ENCODE results near the gene PDE4B. TPM values are rescaled to one million over a fixed set of nuclear protein-coding genes. Genes with fewer than 3 reads are reported as not detected.

The PDE4B gene
- total and polyA plus RNA-seq, 9 donors = 14.7 to 25.6 (median 16.8) TPM

- no peak for DNase-seq
- H3K4me3 ChIP-seq (ENCODE audit: low read length) = no peak overlapping the region
- H3K27ac ChIP-seq (ENCODE audit: low read length) = no peak overlapping the region
- H3K27me3 ChIP-seq (ENCODE audit: control insufficient read depth, insufficient read depth, low read length) = no peaks in the 10 kb centered on the region
- 0% methylated on average over 1 of the region's 4 CpGs for WGBS (ENCODE audit: insufficient coverage)
- H3K9me3 ChIP-seq (replicated peaks; ENCODE audit: control insufficient read depth, low read depth, low read length) = no peaks in the 10 kb centered on the region
- no peaks in the 10 kb centered on the region for H3K4me1 ChIP-seq (ENCODE audit: control insufficient read depth, insufficient read depth, low read length)
- no peaks in the 10 kb centered on the region for H3K36me3 ChIP-seq (ENCODE audit: control insufficient read depth, insufficient read depth, low read length)
Measured at GRCh38 chr1:65765631-65766030, 27.1 kb upstream of the PDE4B start.

DNA sequence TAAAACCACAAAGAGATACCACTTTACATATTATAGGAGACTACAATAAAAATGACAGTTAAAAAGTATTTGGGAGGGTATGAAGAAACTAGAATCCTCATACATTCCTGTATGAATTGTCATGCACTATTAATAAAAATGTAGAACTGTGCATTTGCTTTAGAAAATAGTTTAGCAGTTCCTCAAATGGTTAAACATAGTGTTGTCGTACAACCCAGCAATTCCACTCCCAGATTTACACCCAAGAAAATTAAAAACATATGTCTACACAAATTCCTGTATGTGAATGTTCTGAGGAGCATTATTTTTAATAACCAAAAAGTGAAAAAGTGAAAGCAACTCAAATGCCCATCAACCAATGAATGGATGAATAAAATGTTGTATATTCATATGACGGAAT lies 23.1 kb upstream of the PDE4B start:
- H3K9me3 ChIP-seq (replicated peaks; ENCODE audit: control insufficient read depth, low read depth, low read length) = no peaks in the 10 kb centered on the region
- H3K4me1 ChIP-seq (ENCODE audit: control insufficient read depth, insufficient read depth, low read length) = no peaks in the 10 kb centered on the region
- no CpG with 5 or more reads among the region's 2 CpGs for WGBS (ENCODE audit: insufficient coverage)
- H3K4me3 ChIP-seq (ENCODE audit: low read length) = no peak overlapping the region
- DNase-seq = no peak
- no peaks in the 10 kb centered on the region for H3K36me3 ChIP-seq (ENCODE audit: control insufficient read depth, insufficient read depth, low read length)
- H3K27me3 ChIP-seq (ENCODE audit: control insufficient read depth, insufficient read depth, low read length) = no peaks in the 10 kb centered on the region
- H3K27ac ChIP-seq (ENCODE audit: low read length) = no peak overlapping the region

GRCh38 chr1:65772607-65773006 lies 20.1 kb upstream of the PDE4B start:
- no peaks in the 10 kb centered on the region for H3K36me3 ChIP-seq (ENCODE audit: control insufficient read depth, insufficient read depth, low read length)
- H3K9me3 ChIP-seq (replicated peaks; ENCODE audit: control insufficient read depth, low read depth, low read length) = no peaks in the 10 kb centered on the region
- no peaks in the 10 kb centered on the region for H3K27me3 ChIP-seq (ENCODE audit: control insufficient read depth, insufficient read depth, low read length)
- no CpG with 5 or more reads among the region's 2 CpGs for WGBS (ENCODE audit: insufficient coverage)
- no peak overlapping the region for H3K27ac ChIP-seq (ENCODE audit: low read length)
- no peak for DNase-seq
- H3K4me3 ChIP-seq (ENCODE audit: low read length) = no peak overlapping the region
- no peaks in the 10 kb centered on the region for H3K4me1 ChIP-seq (ENCODE audit: control insufficient read depth, insufficient read depth, low read length)

GRCh38 chr1:65773391-65774123 lies 19.1 kb upstream of the PDE4B start:
- WGBS (ENCODE audit: insufficient coverage) = no CpG with 5 or more reads among the region's 4 CpGs
- DNase-seq = no peak
- H3K4me3 ChIP-seq (ENCODE audit: low read length) = no peak overlapping the region
- no peaks in the 10 kb centered on the region for H3K27me3 ChIP-seq (ENCODE audit: control insufficient read depth, insufficient read depth, low read length)
- no peaks in the 10 kb centered on the region for H3K4me1 ChIP-seq (ENCODE audit: control insufficient read depth, insufficient read depth, low read length)
- no peaks in the 10 kb centered on the region for H3K36me3 ChIP-seq (ENCODE audit: control insufficient read depth, insufficient read depth, low read length)
- no peaks in the 10 kb centered on the region for H3K9me3 ChIP-seq (replicated peaks; ENCODE audit: control insufficient read depth, low read depth, low read length)
- no peak overlapping the region for H3K27ac ChIP-seq (ENCODE audit: low read length)

GRCh38 chr1:65788762-65789161 lies 3.9 kb upstream of the PDE4B start:
- no peak overlapping the region for H3K27ac ChIP-seq (ENCODE audit: low read length)
- H3K4me1 ChIP-seq (ENCODE audit: control insufficient read depth, insufficient read depth, low read length) = peaks cover 6% of the 10 kb centered on the region
- peaks cover 22% of the 10 kb centered on the region for H3K27me3 ChIP-seq (ENCODE audit: control insufficient read depth, insufficient read depth, low read length)
- H3K9me3 ChIP-seq (replicated peaks; ENCODE audit: control insufficient read depth, low read depth, low read length) = no peaks in the 10 kb centered on the region
- no peak overlapping the region for H3K4me3 ChIP-seq (ENCODE audit: low read length)
- DNase-seq = no peak
- H3K36me3 ChIP-seq (ENCODE audit: control insufficient read depth, insufficient read depth, low read length) = no peaks in the 10 kb centered on the region

GRCh38 chr1:65791396-65791795 lies 1.3 kb upstream of the PDE4B start:
- Histone ChIP-seq H3K27me3 (ENCODE audit: control insufficient read depth, insufficient read depth, low read length) (peaks cover 28% of the 10 kb centered on the region), H3K9me3 (replicated peaks; ENCODE audit: control insufficient read depth, low read depth, low read length) (no peaks in the 10 kb centered on the region), H3K4me3 (ENCODE audit: low read length) (no peak overlapping the region), H3K36me3 (ENCODE audit: control insufficient read depth, insufficient read depth, low read length) (no peaks in the 10 kb centered on the region), H3K4me1 (ENCODE audit: control insufficient read depth, insufficient read depth, low read length) (peaks cover 6% of the 10 kb centered on the region), H3K27ac (ENCODE audit: low read length) (no peak overlapping the region)
- DNase-seq = peak; percentile 32
- no CpG with 5 or more reads among the region's 4 CpGs for WGBS (ENCODE audit: insufficient coverage)

DNA sequence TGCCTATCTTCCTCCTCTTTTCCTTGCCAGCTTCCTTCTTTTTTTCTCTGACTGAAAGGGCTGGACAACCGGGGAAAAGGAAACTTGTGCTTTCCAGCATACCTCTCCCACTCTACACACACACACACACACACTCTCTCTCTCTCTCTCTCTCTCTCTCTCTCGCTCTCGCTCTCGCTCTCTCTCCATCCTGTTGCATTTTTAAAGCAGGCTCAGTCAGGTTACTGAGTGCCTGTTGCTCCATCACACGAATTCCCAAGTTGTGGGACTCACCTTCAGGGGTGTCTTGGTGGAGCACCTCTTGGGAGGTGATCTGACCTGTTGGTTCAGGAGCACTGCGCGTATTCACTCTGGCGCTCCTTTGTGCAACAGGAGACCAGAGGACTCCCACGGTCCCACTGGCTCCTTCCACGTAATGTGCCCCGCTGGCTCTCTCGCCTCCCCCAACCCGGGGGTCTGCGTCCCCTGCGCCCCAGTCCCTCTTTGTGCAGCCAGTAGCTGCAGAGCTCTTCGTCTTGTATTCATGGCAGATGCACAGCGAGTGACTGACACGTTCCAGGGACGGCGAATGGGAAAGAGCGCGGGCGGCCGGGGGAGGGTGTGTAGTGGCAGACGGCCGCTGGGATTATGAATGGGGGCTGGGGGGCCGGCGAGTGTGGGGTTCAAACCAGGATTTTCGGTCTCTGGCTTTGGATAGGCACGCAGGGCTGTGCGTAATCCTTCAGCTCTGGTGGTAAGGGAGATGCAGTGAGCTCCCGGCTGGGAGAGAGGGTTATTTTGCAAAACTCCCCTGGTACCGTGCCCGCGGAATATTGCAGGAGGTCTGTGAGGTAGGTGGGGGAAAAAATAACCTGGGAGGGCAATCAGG lies 660 bp upstream of the PDE4B start:
- Histone ChIP-seq H3K4me3 (ENCODE audit: low read length) (peak overlapping the region; percentile 28), H3K27ac (ENCODE audit: low read length) (no peak overlapping the region), H3K9me3 (replicated peaks; ENCODE audit: control insufficient read depth, low read depth, low read length) (no peaks in the 10 kb centered on the region), H3K27me3 (ENCODE audit: control insufficient read depth, insufficient read depth, low read length) (peaks cover 28% of the 10 kb centered on the region), H3K4me1 (ENCODE audit: control insufficient read depth, insufficient read depth, low read length) (peaks cover 6% of the 10 kb centered on the region), H3K36me3 (ENCODE audit: control insufficient read depth, insufficient read depth, low read length) (no peaks in the 10 kb centered on the region)
- whole genome bisulfite sequencing (ENCODE audit: insufficient coverage) = 2% methylated on average over 27 of the region's 35 CpGs
- DNase-seq = no peak

DNA sequence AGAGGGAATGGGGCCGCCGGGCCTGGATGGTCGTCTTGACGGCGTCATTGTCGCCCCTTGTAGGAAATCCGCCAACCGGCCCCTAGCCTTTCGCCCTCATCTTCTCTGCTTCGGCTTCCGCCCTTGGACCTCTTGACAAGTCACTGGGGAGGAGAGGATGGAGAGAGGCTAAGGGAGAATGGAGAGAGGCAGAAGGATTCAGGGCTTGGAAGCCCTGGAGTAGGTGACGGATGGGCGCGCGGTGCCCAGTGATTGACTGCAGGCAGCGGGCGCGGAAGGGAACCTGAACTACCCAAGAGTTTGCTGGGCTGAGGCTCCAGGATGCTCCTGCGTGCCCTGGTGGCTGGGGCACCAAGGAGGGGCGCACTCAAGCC lies 651 bp downstream of the PDE4B start:
- peak overlapping the region; percentile 11 for H3K4me3 ChIP-seq (ENCODE audit: low read length)
- H3K9me3 ChIP-seq (replicated peaks; ENCODE audit: control insufficient read depth, low read depth, low read length) = no peaks in the 10 kb centered on the region
- no peak overlapping the region for H3K27ac ChIP-seq (ENCODE audit: low read length)
- DNase-seq = no peak
- no peaks in the 10 kb centered on the region for H3K36me3 ChIP-seq (ENCODE audit: control insufficient read depth, insufficient read depth, low read length)
- 3% methylated on average over 13 of the region's 20 CpGs for WGBS (ENCODE audit: insufficient coverage)
- H3K27me3 ChIP-seq (ENCODE audit: control insufficient read depth, insufficient read depth, low read length) = peaks cover 28% of the 10 kb centered on the region
- H3K4me1 ChIP-seq (ENCODE audit: control insufficient read depth, insufficient read depth, low read length) = peaks cover 6% of the 10 kb centered on the region

- no peaks in the 10 kb centered on the region for H3K9me3 ChIP-seq (replicated peaks; ENCODE audit: control insufficient read depth, low read depth, low read length)
- no peaks in the 10 kb centered on the region for H3K36me3 ChIP-seq (ENCODE audit: control insufficient read depth, insufficient read depth, low read length)
- H3K4me3 ChIP-seq (ENCODE audit: low read length) = no peak overlapping the region
- H3K4me1 ChIP-seq (ENCODE audit: control insufficient read depth, insufficient read depth, low read length) = peaks cover 6% of the 10 kb centered on the region
- H3K27ac ChIP-seq (ENCODE audit: low read length) = no peak overlapping the region
- 86% methylated on average over 1 of the region's 2 CpGs for WGBS (ENCODE audit: insufficient coverage)
- no peak for DNase-seq
- peaks cover 28% of the 10 kb centered on the region for H3K27me3 ChIP-seq (ENCODE audit: control insufficient read depth, insufficient read depth, low read length)
Measured at GRCh38 chr1:65795311-65795710, 2.6 kb downstream of the PDE4B start.

- H3K4me1 ChIP-seq (ENCODE audit: control insufficient read depth, insufficient read depth, low read length) = no peaks in the 10 kb centered on the region
- H3K27me3 ChIP-seq (ENCODE audit: control insufficient read depth, insufficient read depth, low read length) = peaks cover 5% of the 10 kb centered on the region
- H3K9me3 ChIP-seq (replicated peaks; ENCODE audit: control insufficient read depth, low read depth, low read length) = no peaks in the 10 kb centered on the region
- no peaks in the 10 kb centered on the region for H3K36me3 ChIP-seq (ENCODE audit: control insufficient read depth, insufficient read depth, low read length)
- no peak overlapping the region for H3K4me3 ChIP-seq (ENCODE audit: low read length)
- no peak overlapping the region for H3K27ac ChIP-seq (ENCODE audit: low read length)
- no peak for DNase-seq
- WGBS (ENCODE audit: insufficient coverage) = no CpG with 5 or more reads among the region's 1 CpG
Measured at GRCh38 chr1:65799601-65800000, 6.9 kb downstream of the PDE4B start.

Measured in muscle of leg (tissue), 11 donors.